GM21381 (cell line): ENCODE data around the gene VTN.

Experiments
- ATAC-seq: cut with Tn5 transposase; IDR thresholded peaks from one replicate; pipeline ENCODE4 v1.9.1; 2021; ENCODE audit warnings: mild to moderate bottlenecking, moderate library complexity; ENCODE audit not compliant: unreplicated experiment

Gene VTN

DNA sequence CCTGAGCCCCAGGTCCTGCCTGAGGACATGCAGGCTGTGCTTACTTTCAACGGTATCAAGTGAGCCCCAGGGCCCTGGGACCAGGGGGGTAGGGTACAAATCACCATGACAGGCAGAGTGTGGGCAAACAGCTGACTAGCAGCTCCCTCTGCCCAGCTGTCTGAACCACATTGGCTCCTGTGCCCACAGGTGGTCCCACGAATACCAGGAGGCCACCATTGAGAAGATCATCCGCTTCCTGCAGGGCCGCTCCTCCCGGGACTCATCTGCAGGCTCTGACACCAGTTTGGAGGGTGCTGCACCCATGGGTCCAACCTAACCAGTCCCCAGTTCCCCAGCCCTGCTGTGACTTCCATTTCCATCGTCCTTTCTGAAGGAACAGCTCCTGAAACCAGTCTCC lies 25.9 kb upstream of the VTN start:
- no peak for ATAC-seq

GRCh38 chr17:28395426-28395825 lies 25.3 kb upstream of the VTN start:
- no peak for ATAC-seq

DNA sequence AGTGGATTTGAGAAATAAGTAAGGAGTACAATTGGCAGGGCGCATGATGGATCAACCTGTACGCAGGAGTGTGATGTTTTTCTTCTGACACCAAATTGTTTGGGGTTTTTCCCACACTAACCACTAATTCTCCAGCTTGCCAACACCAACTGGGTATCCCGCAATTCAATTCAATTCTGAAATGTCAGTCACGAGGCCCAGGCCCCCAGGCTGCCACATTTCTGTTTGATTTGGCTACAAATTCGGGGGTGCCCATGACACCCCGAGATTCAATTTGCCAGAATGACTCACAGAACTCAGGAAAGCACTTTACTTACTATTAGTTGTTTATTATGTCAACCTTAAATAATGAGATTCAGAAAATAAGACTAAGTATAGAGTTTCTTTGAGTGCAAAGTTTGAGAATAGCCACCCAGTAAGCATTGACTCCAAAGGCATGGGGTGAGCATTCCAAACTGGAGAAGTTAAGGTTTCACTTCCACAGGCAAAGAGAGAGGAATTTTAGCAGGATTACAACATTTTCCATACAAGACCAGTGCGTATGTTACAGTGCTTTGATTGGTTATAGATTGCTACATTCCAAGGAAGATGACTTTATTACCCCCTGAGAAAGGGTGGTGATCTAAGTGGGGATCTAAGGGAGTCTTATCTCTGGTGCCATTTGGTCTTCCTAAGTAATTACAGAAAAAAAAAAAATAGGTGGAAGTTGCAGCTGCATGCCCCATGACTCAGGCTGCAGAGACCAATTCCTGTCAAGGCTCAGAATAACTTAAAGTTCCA lies 24.4 kb upstream of the VTN start:
- ATAC-seq = no peak

- ATAC-seq = no peak
These were observed 22.4 kb upstream of the VTN start for GRCh38 chr17:28392491-28392890.

DNA sequence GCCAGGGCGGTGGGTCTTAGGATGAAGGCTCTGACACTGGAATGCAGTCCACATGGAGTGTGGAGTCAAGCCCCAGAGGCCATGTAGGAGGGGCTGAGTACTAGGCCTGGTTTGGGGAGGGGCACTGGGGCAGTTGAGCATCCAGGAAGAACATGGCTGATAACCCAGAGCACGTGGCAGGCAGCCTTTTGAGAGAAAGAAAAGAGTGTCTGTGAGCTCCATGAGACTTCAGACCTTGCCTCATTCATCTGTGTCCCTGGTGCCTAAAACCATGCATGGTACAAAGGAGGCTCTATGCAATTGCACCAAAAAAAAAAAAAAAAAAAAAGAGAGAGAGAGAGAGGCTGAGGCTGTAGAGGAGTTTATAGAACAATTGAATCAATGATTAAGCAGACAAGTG lies 21.3 kb upstream of the VTN start:
- ATAC-seq = no peak

- no peak for ATAC-seq
These were observed 20.9 kb upstream of the VTN start for GRCh38 chr17:28390984-28391383.

DNA sequence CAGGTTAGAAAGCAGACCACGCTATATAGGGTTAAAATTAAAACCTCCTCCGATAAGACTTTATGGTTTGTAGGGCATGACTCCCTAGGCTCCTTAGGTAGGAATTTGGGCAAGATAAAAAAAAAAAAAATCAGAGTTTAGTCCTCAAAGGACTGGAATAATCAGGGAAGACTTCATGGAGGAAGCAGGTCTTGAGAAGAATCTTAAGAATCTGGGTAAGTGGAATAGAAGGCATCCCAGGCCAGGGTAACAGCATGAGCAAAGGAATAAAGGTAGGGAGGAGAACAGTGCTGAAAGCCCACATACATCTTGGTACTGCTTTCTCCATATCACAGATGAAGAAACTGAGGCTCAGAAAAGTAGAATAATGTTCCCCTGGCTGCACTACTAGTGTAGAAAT lies 20.5 kb upstream of the VTN start:
- no peak for ATAC-seq

- ATAC-seq = no peak
These were observed 20.0 kb upstream of the VTN start for GRCh38 chr17:28390141-28390540.

GRCh38 chr17:28388106-28388505 lies 18.0 kb upstream of the VTN start:
- ATAC-seq = no peak

DNA sequence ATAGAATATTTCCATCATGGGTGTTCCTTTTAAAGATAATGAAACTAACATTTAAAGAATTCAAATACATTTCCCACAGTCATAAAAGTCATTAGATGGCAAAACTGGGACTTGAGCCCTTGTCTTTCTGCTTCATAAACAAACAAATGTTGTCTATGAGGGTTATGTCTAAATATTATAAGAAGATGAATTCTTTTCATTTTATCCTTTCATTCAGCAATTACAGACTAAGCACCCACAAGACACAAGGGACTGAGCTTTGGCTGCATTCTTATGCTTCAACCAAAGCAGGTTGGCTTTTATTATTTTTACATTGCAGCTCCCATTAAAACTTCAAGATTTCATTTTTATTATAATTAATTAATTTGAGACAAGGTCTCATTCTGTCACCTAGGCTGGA lies 16.3 kb upstream of the VTN start:
- ATAC-seq = no peak

- no peak for ATAC-seq
These were observed 15.3 kb upstream of the VTN start for GRCh38 chr17:28385406-28385805.

DNA sequence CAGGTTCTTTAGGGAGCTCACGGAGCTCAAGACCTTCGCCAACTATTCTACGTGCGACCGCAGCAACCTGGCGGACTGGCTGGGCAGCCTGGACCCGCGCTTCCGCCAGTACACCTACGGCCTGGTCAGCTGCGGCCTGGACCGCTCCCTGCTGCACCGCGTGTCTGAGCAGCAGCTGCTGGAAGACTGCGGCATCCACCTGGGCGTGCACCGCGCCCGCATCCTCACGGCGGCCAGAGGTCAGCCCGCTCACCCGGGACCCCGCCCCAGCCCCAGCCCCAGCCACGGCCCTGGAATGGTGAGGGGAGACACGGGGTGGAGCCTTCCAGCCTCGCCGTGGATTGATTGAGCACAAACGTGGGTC lies 14.9 kb upstream of the VTN start:
- no peak for ATAC-seq

DNA sequence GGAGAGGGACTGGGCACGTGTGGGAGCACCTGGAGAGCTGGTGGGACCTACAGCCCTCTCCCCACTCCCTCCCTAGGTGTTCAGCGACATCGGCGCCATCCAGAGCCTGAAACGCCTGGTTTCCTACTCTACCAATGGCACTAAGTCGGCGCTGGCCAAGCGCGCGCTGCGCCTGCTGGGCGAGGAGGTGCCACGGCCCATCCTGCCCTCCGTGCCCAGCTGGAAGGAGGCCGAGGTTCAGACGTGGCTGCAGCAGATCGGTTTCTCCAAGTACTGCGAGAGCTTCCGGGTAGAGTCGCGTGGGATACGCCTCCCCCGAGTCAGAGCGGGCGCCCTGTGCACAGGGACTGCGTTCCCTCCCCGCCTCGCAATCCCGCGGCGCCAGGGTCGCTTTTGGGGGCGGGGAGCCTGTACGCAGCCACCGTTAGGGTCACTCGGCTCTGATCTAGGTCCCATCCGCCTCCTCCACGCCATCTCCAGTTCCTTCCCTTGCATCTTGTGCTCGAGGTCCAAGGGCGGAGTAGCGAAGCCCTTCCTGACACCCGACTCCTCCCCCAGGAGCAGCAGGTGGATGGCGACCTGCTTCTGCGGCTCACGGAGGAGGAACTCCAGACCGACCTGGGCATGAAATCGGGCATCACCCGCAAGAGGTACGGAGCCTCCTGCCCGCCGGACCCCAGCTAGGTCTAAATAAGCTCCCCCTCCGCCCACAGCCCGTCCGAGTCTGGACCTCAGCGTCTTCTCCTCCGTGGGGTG lies 14.4 kb upstream of the VTN start:
- ATAC-seq = peak; percentile 66

GRCh38 chr17:28381141-28381825 lies 11.2 kb upstream of the VTN start:
- no peak for ATAC-seq

DNA sequence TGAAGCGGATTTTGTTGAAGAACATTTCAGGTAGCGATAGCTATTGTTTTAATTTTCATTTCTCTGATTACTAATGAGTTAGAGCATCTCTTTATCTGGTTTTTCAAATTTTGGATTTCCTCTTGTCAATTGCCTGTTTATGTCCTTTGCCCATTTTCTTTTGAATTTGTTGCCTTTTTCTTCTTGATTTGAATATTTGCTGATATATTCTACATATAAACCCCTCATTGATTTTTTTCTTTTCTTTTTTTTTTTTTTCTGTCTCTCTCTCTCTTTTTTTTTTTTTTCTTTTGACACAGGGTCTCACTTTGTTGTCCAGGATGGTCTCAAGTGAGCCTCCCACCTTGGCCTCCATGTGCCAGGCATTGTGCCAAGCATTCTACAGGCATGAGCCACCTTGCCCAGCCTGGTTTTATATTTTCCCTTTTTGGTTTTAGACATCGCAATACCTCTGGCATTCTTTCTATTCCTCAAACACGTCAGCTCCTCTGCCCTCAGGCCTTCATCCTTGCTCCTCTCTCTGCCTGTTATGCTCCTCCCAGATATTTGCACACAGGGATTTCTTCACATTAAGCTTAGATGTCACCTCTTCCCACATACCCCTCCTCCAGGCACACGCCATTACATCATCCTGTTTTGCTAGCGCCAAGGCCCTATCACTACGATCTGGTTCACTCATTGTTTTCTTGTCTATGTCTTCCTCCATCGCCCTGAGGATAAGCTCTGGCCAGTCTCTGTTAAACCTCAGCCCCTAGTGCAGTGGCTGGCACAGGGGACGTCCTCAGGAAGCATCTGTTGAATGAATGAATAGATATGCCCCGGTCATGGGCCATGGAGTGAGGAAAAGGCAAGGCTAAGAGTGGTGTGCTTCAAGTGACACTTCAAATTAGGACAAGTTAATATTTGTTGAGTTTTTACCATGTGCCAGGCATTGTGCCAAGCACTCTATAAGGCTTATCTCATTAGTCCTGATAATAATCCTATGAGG lies 10.0 kb upstream of the VTN start:
- ATAC-seq = no peak

DNA sequence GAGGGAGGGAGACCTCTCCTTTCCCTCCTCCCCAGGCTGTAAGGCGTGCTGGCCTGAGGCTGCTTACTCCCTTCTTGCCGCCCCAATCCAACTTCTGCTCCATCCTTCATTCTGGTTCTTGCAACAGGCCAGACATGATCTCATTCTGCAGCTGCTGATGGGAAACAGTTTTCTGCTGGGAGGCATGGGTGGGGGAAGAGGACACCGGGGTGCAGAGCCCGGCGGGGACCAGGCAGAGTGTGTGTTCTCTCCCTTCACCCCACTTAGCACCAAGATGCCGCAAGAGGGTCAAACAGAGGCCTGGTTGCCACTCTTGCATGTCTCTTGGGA lies 2.8 kb upstream of the VTN start:
- no peak for ATAC-seq

DNA sequence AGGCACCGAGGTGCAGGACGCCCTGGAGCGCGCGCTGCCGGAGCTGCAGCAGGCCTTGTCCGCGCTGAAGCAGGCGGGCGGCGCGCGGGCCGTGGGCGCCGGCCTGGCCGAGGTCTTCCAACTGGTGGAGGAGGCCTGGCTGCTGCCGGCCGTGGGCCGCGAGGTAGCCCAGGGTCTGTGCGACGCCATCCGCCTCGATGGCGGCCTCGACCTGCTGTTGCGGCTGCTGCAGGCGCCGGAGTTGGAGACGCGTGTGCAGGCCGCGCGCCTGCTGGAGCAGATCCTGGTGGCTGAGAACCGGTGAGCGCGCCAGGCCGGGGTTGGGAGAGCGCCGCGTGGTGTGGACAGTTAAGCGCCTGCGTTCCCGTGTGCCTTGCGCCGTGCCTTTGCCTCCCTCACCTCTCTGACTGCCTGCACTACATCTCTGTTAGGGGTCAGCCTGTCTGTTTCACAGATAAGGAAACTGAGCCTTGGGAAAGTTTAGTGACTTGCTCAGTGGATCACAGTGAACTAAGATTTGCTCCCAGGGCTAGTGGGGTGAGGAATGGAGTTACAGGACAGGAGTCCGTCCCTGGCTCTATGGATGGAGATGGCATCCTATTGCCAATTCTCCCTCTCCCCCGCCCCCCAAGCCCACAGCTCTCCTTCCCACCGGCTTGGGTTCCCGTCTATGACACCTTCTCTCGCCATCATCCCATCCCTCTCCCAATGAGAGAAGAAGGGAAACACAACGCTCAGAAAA lies 2.3 kb upstream of the VTN start:
- no peak for ATAC-seq

- peak; percentile 59 for ATAC-seq
These were observed 1.4 kb upstream of the VTN start, which contains the start of gene SARM1 for GRCh38 chr17:28371245-28372202. TSS of gene SARM1 (plus strand) at chr17:28371694. CDS start at chr17:28372033, 339 bp downstream.

DNA sequence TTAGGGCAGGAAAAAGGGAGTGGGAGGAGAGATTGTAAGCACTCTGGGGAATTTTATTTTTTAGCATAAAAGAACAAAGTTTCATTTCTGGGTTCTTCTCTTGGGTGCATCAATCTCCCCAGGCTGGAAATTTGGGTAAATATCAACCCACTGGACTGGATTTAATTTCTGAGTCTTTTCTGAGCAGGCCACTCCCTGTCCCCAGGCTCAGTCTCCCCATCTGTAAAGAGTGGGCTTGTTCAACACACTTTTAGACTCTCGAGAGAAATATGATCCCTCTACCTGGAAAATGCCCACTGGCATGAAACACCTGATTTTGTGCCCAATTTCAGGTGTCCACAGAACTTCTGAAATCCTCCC lies 617 bp upstream of the VTN start:
- no peak for ATAC-seq
